Measurements from ENCODE around the gene TCP1. TPM values are rescaled to one million over a fixed set of nuclear protein-coding genes. Genes with fewer than 3 reads are reported as not detected.
A peak's percentile ranks its signal among the peaks of the same experiment; 100 is the strongest.

The TCP1 gene
- total and polyA plus RNA-seq, 9 of the 15 experiments (the other 6 are each of a cell fraction or from before 2014, with no cell fraction given), result 331 to 801 (median 645) TPM

- TF ChIP-seq FOXA3 (CRISPR knock-in tag; conservative IDR thresholded peaks at IDR 0.05 in 1 of 2, IDR thresholded peaks at IDR 0.05 in 1 of 2) (peak in 1 of 2 experiments; percentile 79; a peak in 2 of 4 replicates), ELK3 (CRISPR knock-in tag; IDR thresholded peaks at IDR 0.05) (no peak), SOX6 (IDR thresholded peaks at IDR 0.05) (peak; percentile 72; the same call in 1 of the 2 replicates), TGIF2 (CRISPR knock-in tag; IDR thresholded peaks at IDR 0.05) (no peak), BCOR (IDR thresholded peaks at IDR 0.05) (no peak), THRB (CRISPR knock-in tag; conservative IDR thresholded peaks at IDR 0.05) (no peak), HLTF (IDR thresholded peaks at IDR 0.05) (no peak), SMAD2 (IDR thresholded peaks at IDR 0.05; ENCODE audit: low read depth, low read length) (no peak), HIVEP1 (CRISPR knock-in tag; IDR thresholded peaks at IDR 0.05) (no peak), SAFB2 (IDR thresholded peaks at IDR 0.05; ENCODE audit: borderline replicate concordance, low read depth, low read length, severe bottlenecking) (no peak), SNAPC5 (CRISPR knock-in tag; IDR thresholded peaks at IDR 0.05) (no peak), TRIM28 (IDR thresholded peaks at IDR 0.05) (no peak), ATF3 (IDR thresholded peaks at IDR 0.05) (peak; percentile 47; the same call in 1 of the 2 replicates), ATF3 (CRISPR knock-in tag; conservative IDR thresholded peaks at IDR 0.05) (no peak), ZBTB11 (CRISPR knock-in tag; IDR thresholded peaks at IDR 0.05) (no peak), ZNF644 (tag; IDR thresholded peaks at IDR 0.05; ENCODE audit: low read depth) (no peak), RFX1 (IDR thresholded peaks at IDR 0.05) (no peak), ATF4 (CRISPR knock-in tag; IDR thresholded peaks at IDR 0.05) (peak; percentile 83), ZEB2 (IDR thresholded peaks at IDR 0.05) (no peak), ZBTB17 (CRISPR knock-in tag; IDR thresholded peaks at IDR 0.05) (no peak), L3MBTL2 (IDR thresholded peaks at IDR 0.05) (no peak), MCM3 (IDR thresholded peaks at IDR 0.05) (no peak)
Observed at GRCh38 chr6:159805440-159806020, 16.1 kb upstream of the TCP1 start (continued).

All from K562 (cell line).